Trophoblast cell (in vitro differentiated cells and primary cell): ENCODE measurements around the gene CDKAL1.
"Not testable (repeated sequence)": the region's sequence is repeated elsewhere in the genome, so short reads cannot be mapped to it uniquely, and the experiment has no call there.

ENCODE experiments used
- DNase-seq, 2 donors: peaks; one replicate each; pipeline ENCODE4 v3.0.0-alpha.2; 2016
- H2AFZ ChIP-seq: 2 replicates; pipeline ENCODE4 v1.6.1; 2013; ENCODE audit warnings: low read length, moderate library complexity, mild to moderate bottlenecking; ENCODE audit not compliant: insufficient read depth, poor library complexity
- H2AK5ac ChIP-seq: 2 replicates; pipeline ENCODE4 v1.6.1; 2013; ENCODE audit warnings: mild to moderate bottlenecking, low read length
- H2BK120ac ChIP-seq: 2 replicates; pipeline ENCODE4 v1.6.1; 2013; ENCODE audit warnings: low read length, mild to moderate bottlenecking, moderate library complexity; ENCODE audit not compliant: insufficient read depth, poor library complexity
- H2BK12ac ChIP-seq: 2 replicates; pipeline ENCODE4 v1.6.1; 2013; ENCODE audit warnings: mild to moderate bottlenecking, low read length, moderate library complexity
- H2BK5ac ChIP-seq: 2 replicates; pipeline ENCODE4 v1.6.1; 2013; ENCODE audit warnings: low read length, low read depth, moderate library complexity, mild to moderate bottlenecking; ENCODE audit not compliant: poor library complexity
- H3K14ac ChIP-seq: 2 replicates; pipeline ENCODE4 v1.6.1; 2013; ENCODE audit warnings: mild to moderate bottlenecking, low read length
- H3K18ac ChIP-seq: 2 replicates; pipeline ENCODE4 v1.6.1; 2013; ENCODE audit warnings: mild to moderate bottlenecking, low read length
- H3K23ac ChIP-seq: 2 replicates; pipeline ENCODE4 v1.6.1; 2013; ENCODE audit warnings: low read length
- H3K27ac ChIP-seq: 2 replicates; pipeline ENCODE4 v1.5.1; 2013; ENCODE audit warnings: low read depth, mild to moderate bottlenecking, inconsistent platforms, low read length, moderate library complexity
- H3K27me3 ChIP-seq: 2 replicates; pipeline ENCODE4 v1.6.1; 2013; ENCODE audit warnings: inconsistent platforms, mild to moderate bottlenecking, low read length, moderate library complexity; ENCODE audit not compliant: insufficient read depth
- H3K36me3 ChIP-seq, 2 experiments: 1 replicate in 1 of 2; 2 replicates in 1 of 2; pipeline ENCODE4 v1.6.1; 2013; ENCODE audit warnings: low read length in 2 of 2, mild to moderate bottlenecking in 2 of 2, moderate library complexity in 1 of 2; ENCODE audit not compliant: insufficient read depth in 2 of 2, control insufficient read depth in 1 of 2
- H3K4ac ChIP-seq: 2 replicates; pipeline ENCODE4 v1.6.1; 2013; ENCODE audit warnings: low read depth, mild to moderate bottlenecking, low read length, moderate library complexity
- H3K4me1 ChIP-seq, 2 experiments: 1 replicate in 1 of 2; 2 replicates in 1 of 2; pipeline ENCODE4 v1.6.1; 2013; ENCODE audit warnings: low read length in 2 of 2, mild to moderate bottlenecking in 2 of 2, moderate library complexity in 1 of 2; ENCODE audit not compliant: insufficient read depth in 2 of 2, control insufficient read depth in 1 of 2
- H3K4me2 ChIP-seq: 2 replicates; pipeline ENCODE4 v1.6.1; 2013; ENCODE audit warnings: inconsistent platforms, mild to moderate bottlenecking, low read length, moderate library complexity
- H3K4me3 ChIP-seq: 2 replicates; pipeline ENCODE4 v1.5.1; 2013; ENCODE audit warnings: mild to moderate bottlenecking, low read depth, low read length, inconsistent platforms
- H3K79me1 ChIP-seq: one replicate; pipeline ENCODE4 v1.6.1; 2013; ENCODE audit warnings: low read length
- H3K79me2 ChIP-seq: 2 replicates; pipeline ENCODE4 v1.6.1; 2013; ENCODE audit warnings: low read length, mild to moderate bottlenecking; ENCODE audit not compliant: control insufficient read depth, insufficient read depth, poor library complexity
- H3K9ac ChIP-seq: 2 replicates; pipeline ENCODE4 v1.6.1; 2013; ENCODE audit warnings: mild to moderate bottlenecking, low read length
- H3K9me3 ChIP-seq: 2 replicates; pipeline ENCODE4 v1.6.1; 2013; ENCODE audit warnings: low read depth, mild to moderate bottlenecking, control low read depth, inconsistent platforms, low read length; ENCODE audit not compliant: insufficient read depth
- H4K12ac ChIP-seq: 2 replicates; pipeline ENCODE4 v1.6.1; 2013; ENCODE audit warnings: low read depth, mild to moderate bottlenecking, low read length, moderate library complexity
- H4K8ac ChIP-seq: 2 replicates; pipeline ENCODE4 v1.6.1; 2013; ENCODE audit warnings: low read depth, mild to moderate bottlenecking, low read length, moderate library complexity
- H4K91ac ChIP-seq: one replicate; pipeline ENCODE4 v1.6.1; 2013; ENCODE audit warnings: low read depth, mild to moderate bottlenecking, low read length, moderate library complexity
- WGBS: extraction: QIAGEN DNeasy Blood & Tissue Kit; methylation state at CpG from one replicate; pipeline ENCODE4 v1.1.7; 2013; ENCODE audit warnings: missing lambda C conversion rate; ENCODE audit not compliant: insufficient read length, insufficient coverage; ENCODE audit errors: extremely low coverage; 5-methylcytosine and 5-hydroxymethylcytosine counted together

Gene CDKAL1

GRCh38 chr6:21195301-21195700, 661.0 kb downstream of the CDKAL1 start:
- H3K79me1 ChIP-seq, H3K4me1 ChIP-seq, DNase-seq, H4K12ac ChIP-seq, H4K91ac ChIP-seq, H3K18ac ChIP-seq, H3K23ac ChIP-seq, H3K27ac ChIP-seq, H2BK5ac ChIP-seq, H3K4me2 ChIP-seq, H2AK5ac ChIP-seq, H3K79me2 ChIP-seq, H2BK12ac ChIP-seq, H2BK120ac ChIP-seq, H3K14ac ChIP-seq, H2AFZ ChIP-seq, H3K36me3 ChIP-seq, H3K9ac ChIP-seq, H3K27me3 ChIP-seq, H3K9me3 ChIP-seq, H4K8ac ChIP-seq, H3K4ac ChIP-seq, H3K4me3 ChIP-seq: not testable (repeated sequence)
- WGBS, result no CpG with 5 or more reads among the region's 7 CpGs

DNA sequence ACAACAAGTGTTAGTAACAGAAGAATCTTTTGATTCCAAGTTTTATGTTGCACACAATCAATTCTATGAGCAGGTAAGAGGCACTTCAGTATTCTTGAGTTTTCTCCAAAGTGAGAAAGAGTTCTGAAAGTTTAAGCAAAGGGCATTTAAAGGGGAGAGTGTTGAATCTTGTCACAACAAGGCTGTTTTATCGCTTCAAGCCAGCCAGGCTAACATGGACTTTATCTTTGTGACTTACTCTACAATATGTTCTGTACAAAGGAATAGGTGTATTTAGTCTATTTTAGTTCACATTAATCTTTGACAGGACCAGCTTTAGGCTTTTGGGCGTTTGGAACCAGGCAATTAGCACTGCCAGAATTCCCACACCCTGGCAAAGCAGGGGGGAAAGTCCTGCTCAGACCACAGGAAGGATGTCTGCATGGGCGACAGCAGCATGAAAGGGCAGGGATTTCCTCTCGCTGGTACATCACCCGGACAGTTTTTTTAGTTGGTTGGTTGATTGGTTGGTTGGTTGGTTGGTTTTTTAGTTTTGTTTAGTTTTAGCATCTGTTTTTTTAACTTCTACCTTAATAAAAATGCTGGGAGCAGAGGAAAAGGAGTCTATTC, 663.9 kb downstream of the CDKAL1 start:
- Histone ChIP-seq H3K14ac (no peak overlapping the region), H4K8ac (no peak overlapping the region), H3K9me3 (no peaks in the 10 kb centered on the region), H4K91ac (no peak overlapping the region), H3K4me3 (no peak overlapping the region), H2BK120ac (no peak overlapping the region), H3K79me2 (no peaks in the 10 kb centered on the region), H3K18ac (no peak overlapping the region), H3K4ac (no peak overlapping the region), H3K23ac (no peak overlapping the region), H3K79me1 (no peaks in the 10 kb centered on the region), H3K27ac (no peak overlapping the region), H3K27me3 (no peaks in the 10 kb centered on the region), H2AFZ (no peak overlapping the region), H3K36me3 (no peaks in the 10 kb centered on the region), H3K4me1 (peaks cover 5 to 9% of the 10 kb centered on the region in 2 experiments), H3K4me2 (no peak overlapping the region), H2BK5ac (no peak overlapping the region), H2AK5ac (no peak overlapping the region), H3K9ac (no peak overlapping the region), H2BK12ac (no peak overlapping the region), H4K12ac (no peak overlapping the region)
- WGBS, result no CpG with 5 or more reads among the region's 5 CpGs
- DNase-seq, result no peak

DNA sequence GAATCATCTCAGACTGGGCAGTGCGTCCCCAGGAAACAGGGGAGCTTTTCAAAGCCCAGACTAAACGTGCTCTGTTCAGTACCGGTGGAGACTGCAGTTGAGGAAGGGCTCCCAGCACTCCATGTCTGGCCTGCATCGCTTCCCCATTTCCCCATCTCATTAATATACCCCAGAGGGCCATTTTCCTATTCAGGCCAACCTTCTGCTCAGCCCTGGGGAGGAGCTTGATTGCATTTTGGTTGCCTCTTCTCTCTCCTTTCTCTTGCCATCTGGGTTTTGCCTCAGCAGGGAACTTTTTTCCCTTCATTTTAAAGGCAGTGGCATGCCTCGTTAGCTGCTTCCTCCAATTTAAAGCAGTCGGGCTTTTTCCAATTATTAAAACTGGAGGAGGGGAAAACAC, 665.0 kb downstream of the CDKAL1 start:
- H2BK5ac ChIP-seq, result no peak overlapping the region
- H3K4me2 ChIP-seq, result no peak overlapping the region
- no peak overlapping the region for H3K4me3 ChIP-seq
- no peak overlapping the region for H4K12ac ChIP-seq
- no peak overlapping the region for H4K91ac ChIP-seq
- H3K18ac ChIP-seq, result no peak overlapping the region
- H3K9me3 ChIP-seq, result no peaks in the 10 kb centered on the region
- H2BK12ac ChIP-seq, result no peak overlapping the region
- H3K23ac ChIP-seq, result no peak overlapping the region
- H3K79me1 ChIP-seq, result no peaks in the 10 kb centered on the region
- no peak overlapping the region for H4K8ac ChIP-seq
- H3K14ac ChIP-seq, result no peak overlapping the region
- no peaks in the 10 kb centered on the region for H3K36me3 ChIP-seq
- no peak overlapping the region for H3K27ac ChIP-seq
- H3K27me3 ChIP-seq, result no peaks in the 10 kb centered on the region
- H3K4me1 ChIP-seq, result peaks cover 5 to 9% of the 10 kb centered on the region in 2 experiments
- WGBS, result no CpG with 5 or more reads among the region's 6 CpGs
- H2AFZ ChIP-seq, result no peak overlapping the region
- no peak overlapping the region for H2BK120ac ChIP-seq
- no peak overlapping the region for H2AK5ac ChIP-seq
- no peak for DNase-seq
- no peak overlapping the region for H3K9ac ChIP-seq
- no peak overlapping the region for H3K4ac ChIP-seq
- no peaks in the 10 kb centered on the region for H3K79me2 ChIP-seq

- H4K12ac ChIP-seq, result no peak overlapping the region
- no peak overlapping the region for H4K91ac ChIP-seq
- no peaks in the 10 kb centered on the region for H3K79me2 ChIP-seq
- no peaks in the 10 kb centered on the region for H3K79me1 ChIP-seq
- no peaks in the 10 kb centered on the region for H3K27me3 ChIP-seq
- no peak overlapping the region for H3K18ac ChIP-seq
- H4K8ac ChIP-seq, result no peak overlapping the region
- no peaks in the 10 kb centered on the region for H3K9me3 ChIP-seq
- no peak overlapping the region for H2BK5ac ChIP-seq
- H3K4ac ChIP-seq, result no peak overlapping the region
- no peak overlapping the region for H3K9ac ChIP-seq
- peak overlapping the region; percentile 7 for H3K4me2 ChIP-seq
- no peak overlapping the region for H2BK120ac ChIP-seq
- H3K4me1 ChIP-seq, result peaks cover 5 to 9% of the 10 kb centered on the region in 2 experiments
- H3K14ac ChIP-seq, result no peak overlapping the region
- no peak overlapping the region for H3K23ac ChIP-seq
- H3K36me3 ChIP-seq, result no peaks in the 10 kb centered on the region
- WGBS, result no CpG with 5 or more reads among the region's 7 CpGs
- peak overlapping the region; percentile 2 for H2BK12ac ChIP-seq
- peak in 1 of 2 donors; percentile 15 for DNase-seq
- H3K27ac ChIP-seq, result peak overlapping the region; percentile 49
- H2AFZ ChIP-seq, result no peak overlapping the region
- H2AK5ac ChIP-seq, result no peak overlapping the region
- no peak overlapping the region for H3K4me3 ChIP-seq
These were observed 666.0 kb downstream of the CDKAL1 start for GRCh38 chr6:21200134-21200870.
